Sigmoid colon (tissue), 7 donors: Measurements from ENCODE around the gene DES. TPM values are rescaled to one million over a fixed set of nuclear protein-coding genes. Genes with fewer than 3 reads are reported as not detected.
A peak's percentile ranks its signal among the peaks of the same experiment; 100 is the strongest.

Experiments
- DNase-seq: peaks from one replicate; pipeline ENCODE4 v3.0.0-alpha.2; 2019
- H3K27ac ChIP-seq, 4 donors: fragments of 200-600 bp; sonication (generic); one replicate each; pipeline ENCODE4 v1.5.1; 2016 to 2019; ENCODE audit warnings: mild to moderate bottlenecking in 1 of 4
- H3K27me3 ChIP-seq, 3 donors: fragments of 200-600 bp; sonication (generic); one replicate each; pipeline ENCODE4 v1.5.1; 2019; ENCODE audit warnings: mild to moderate bottlenecking in 1 of 3
- H3K36me3 ChIP-seq, 4 donors: fragments of 200-600 bp; sonication (generic); one replicate each; pipeline ENCODE4 v1.5.1; 2016 to 2019
- H3K4me1 ChIP-seq, 4 donors: fragments of 200-600 bp; sonication (generic); one replicate each; pipeline ENCODE4 v1.5.1; 2017 to 2019
- H3K4me3 ChIP-seq, 4 donors: fragments of 200-600 bp; sonication (generic); one replicate each; pipeline ENCODE4 v1.5.1; 2017 to 2019; ENCODE audit warnings: mild to moderate bottlenecking in 2 of 4, moderate library complexity in 1 of 4
- H3K9me3 ChIP-seq, 4 donors: fragments of 200-600 bp in 3 of 4; sonication (generic) in 3 of 4; one replicate each; pipeline versions ENCODE4 v1.5.1 to v1.6.1; 2013 to 2019
- CTCF ChIP-seq, 4 experiments: fragments of 450-650 bp in 3 of 4; fragments of 200-600 bp in 1 of 4; IDR thresholded peaks; one replicate each; pipeline ENCODE4 v1.5.1; 2016 to 2019; ENCODE audit warnings: antibody characterized with exemption in 4 of 4, mild to moderate bottlenecking in 3 of 4, moderate library complexity in 2 of 4
- EP300 ChIP-seq, 4 donors: sonication (generic); formaldehyde crosslinking; IDR thresholded peaks; one replicate each; pipeline ENCODE4 v1.6.1; 2017; ENCODE audit warnings: antibody characterized with exemption in 4 of 4
- POLR2A ChIP-seq, 2 donors: fragments of 450-650 bp; IDR thresholded peaks; one replicate each; pipeline ENCODE4 v1.6.1; 2016; ENCODE audit warnings: antibody characterized with exemption in 2 of 2, mild to moderate bottlenecking in 2 of 2, moderate library complexity in 2 of 2
- POLR2AphosphoS5 ChIP-seq, 4 donors: sonication (generic); formaldehyde crosslinking; IDR thresholded peaks; one replicate each; pipeline ENCODE4 v1.6.1; 2017; ENCODE audit warnings: antibody characterized with exemption in 4 of 4
- WGBS, 2 donors: extraction: QIAGEN DNeasy Blood & Tissue Kit; methylation state at CpG; one replicate each; pipeline ENCODE4 v1.1.7; 2013; 5-methylcytosine and 5-hydroxymethylcytosine counted together
- intact Hi-C: fragments of 100-400 bp; cut with DNase I; formaldehyde crosslinking; loops from one replicate; pipeline ENCODE4 v1.15.1; 2023
- polyA plus RNA-seq, 3 donors: library from polyadenylated mRNA; stranded (reverse); fragments of 200-250 nt; gene quantifications; one replicate each; pipeline ENCODE4 v1.2.3, GENCODE V29; 2013
- total RNA-seq, 4 donors: library from RNA; depleted of rRNA; stranded (reverse); fragments of >200 nt; gene quantifications; one replicate each; pipeline ENCODE4 v1.1.0, GENCODE V29; 2016
- donor health status: healthy with polysubstance abuse.
- donor health status: Bipolar disorder and iron deficiency.
- donor health status: healthy.

Gene DES
- total and polyA plus RNA-seq, 7 donors: 35.1 to 30,562 (median 7,366) TPM

GRCh38 chr2:219385958-219386520 lies 32.1 kb upstream of the DES start:
- TF ChIP-seq EP300 (IDR thresholded peaks at IDR 0.05) (no peak), POLR2A (IDR thresholded peaks at IDR 0.05) (no peak), CTCF (IDR thresholded peaks at IDR 0.05) (no peak), POLR2AphosphoS5 (IDR thresholded peaks at IDR 0.05) (no peak)
- intact Hi-C loops: loop anchor here (5.0 to 10.0 kb wide), 5 partner anchors 109 to 979 kb away; partner anchors contain the start of genes ANKZF1, ATG9A, CNPPD1 and DNAJB2
- Histone ChIP-seq H3K27me3 (no peaks in the 10 kb centered on the region), H3K36me3 (peaks cover 29 to 55% (median 49%) of the 10 kb centered on the region in 4 donors), H3K27ac (peak overlapping the region in 1 of 4 donors; percentile 58), H3K4me3 (peak overlapping the region in 1 of 4 donors; percentile 88), H3K9me3 (no peaks in the 10 kb centered on the region), H3K4me1 (peaks cover 0 to 32% (median 26%) of the 10 kb centered on the region in 4 donors)
- DNase-seq: no peak
- 95 to 96% methylated on average over 19 of the region's 19 CpGs for WGBS, 2 donors

- peak overlapping the region; percentile 81 to 88 (median 84) for H3K4me3 ChIP-seq
- 44 to 49% methylated on average over 19 of the region's 19 CpGs for WGBS, 2 donors
- peaks cover 23 to 48% (median 43%) of the 10 kb centered on the region in 4 donors for H3K36me3 ChIP-seq
- DNase-seq: no peak
- peaks cover 0 to 32% (median 26%) of the 10 kb centered on the region in 4 donors for H3K4me1 ChIP-seq
- no peaks in the 10 kb centered on the region for H3K9me3 ChIP-seq
- H3K27ac ChIP-seq: peak overlapping the region; percentile 94 to 97 (median 96)
- TF ChIP-seq POLR2A (IDR thresholded peaks at IDR 0.05): no peak
- TF ChIP-seq POLR2AphosphoS5 (IDR thresholded peaks at IDR 0.05): no peak
- TF ChIP-seq CTCF (IDR thresholded peaks at IDR 0.05): no peak
- no peak for TF ChIP-seq EP300 (IDR thresholded peaks at IDR 0.05)
- H3K27me3 ChIP-seq: no peaks in the 10 kb centered on the region
- intact Hi-C loops: loop anchor here (5.0 to 10.0 kb wide), 5 partner anchors 109 to 979 kb away; partner anchors contain the start of genes ANKZF1, ATG9A, CNPPD1 and DNAJB2
Observed at GRCh38 chr2:219386532-219387280, 31.5 kb upstream of the DES start.

GRCh38 chr2:219387306-219388120 lies 30.7 kb upstream of the DES start, which contains the start of gene DNPEP:
Gene DNPEP, minus strand, starts transcription at chr2:219387912. Its CDS starts 118 bp downstream, at chr2:219387794.
- no peaks in the 10 kb centered on the region for H3K9me3 ChIP-seq
- WGBS, 2 donors: 1% methylated on average over 75 to 76 of the region's 76 CpGs
- TF ChIP-seq CTCF (IDR thresholded peaks at IDR 0.05) (no peak), EP300 (IDR thresholded peaks at IDR 0.05) (no peak), POLR2AphosphoS5 (IDR thresholded peaks at IDR 0.05) (peak; percentile 46 to 75 (median 70)), POLR2A (IDR thresholded peaks at IDR 0.05) (peak; percentile 21 to 32)
- peaks cover 20 to 40% (median 35%) of the 10 kb centered on the region in 4 donors for H3K36me3 ChIP-seq
- peaks cover 0 to 32% (median 26%) of the 10 kb centered on the region in 4 donors for H3K4me1 ChIP-seq
- H3K27me3 ChIP-seq: no peaks in the 10 kb centered on the region
- H3K27ac ChIP-seq: peak within 1 kb of the TSS; percentile 94 to 97 (median 96)
- DNase-seq: peak; percentile 98
- intact Hi-C loops: loop anchor here (2.0 to 10.0 kb wide), 6 partner anchors 110 to 980 kb away; partner anchors contain the start of genes ANKZF1, ATG9A, CHPF and CNPPD1
- H3K4me3 ChIP-seq: peak within 1 kb of the TSS; percentile 81 to 88 (median 84)
